H1 (cell line): Measurements from ENCODE around the gene MOB3B. TPM values are rescaled to one million over a fixed set of nuclear protein-coding genes. Genes with fewer than 3 reads are reported as not detected.

Source experiments
- ASH2L ChIP-seq: fragments of 200-600, 300-600 bp; sonication (generic); IDR thresholded peaks from one replicate; pipeline ENCODE4 v1.7.1; 2017; ENCODE audit warnings: low read length
- BCL11A ChIP-seq, 2 experiments: IDR thresholded peaks; one replicate each; pipeline ENCODE4 v1.6.1; 2011; ENCODE audit warnings: low read depth in 2 of 2, low read length in 2 of 2, mild to moderate bottlenecking in 2 of 2
- EGR1 ChIP-seq: IDR thresholded peaks from 2 replicates; pipeline ENCODE4 v1.6.1; 2011; ENCODE audit warnings: low read depth, low read length, borderline replicate concordance
- EZH2 ChIP-seq: fragments of 200-600 bp; sonication (generic); IDR thresholded peaks from 2 replicates; pipeline ENCODE4 v1.7.1; 2012; ENCODE audit warnings: low read depth, mild to moderate bottlenecking, moderate library complexity, low read length, inconsistent platforms; ENCODE audit not compliant: severe bottlenecking
- GABPA ChIP-seq: IDR thresholded peaks from 2 replicates; pipeline ENCODE4 v1.6.1; 2011; ENCODE audit warnings: mild to moderate bottlenecking, low read length, moderate library complexity, borderline replicate concordance; ENCODE audit not compliant: insufficient read depth
- JUN ChIP-seq: IDR thresholded peaks from 2 replicates; pipeline ENCODE4 v1.6.1; 2011; ENCODE audit warnings: low read depth, mild to moderate bottlenecking, improper control_type of control experiment, low read length
- KDM1A ChIP-seq: fragments of 200-600, 300-600 bp; sonication (generic); IDR thresholded peaks from 2 replicates; pipeline ENCODE4 v1.7.1; 2016; ENCODE audit warnings: mild to moderate bottlenecking, low read length, borderline replicate concordance
- SIN3A ChIP-seq, 2 experiments: IDR thresholded peaks in 1 of 2; conservative IDR thresholded peaks in 1 of 2; 2 replicates each; pipeline ENCODE4 v1.6.1; 2011 to 2012; ENCODE audit warnings: low read length in 2 of 2, improper control_type of control experiment in 1 of 2, low read depth in 1 of 2, mild to moderate bottlenecking in 1 of 2
- TAF7 ChIP-seq: optimal IDR thresholded peaks from 2 replicates; pipeline ENCODE3; 2011; ENCODE audit warnings: low read depth, mild to moderate bottlenecking, inconsistent platforms, low read length, moderate library complexity, borderline replicate concordance
- YY1 ChIP-seq: IDR thresholded peaks from 2 replicates; pipeline ENCODE4 v1.6.1; 2011; ENCODE audit warnings: low read depth, mild to moderate bottlenecking, low read length
- polyA plus RNA-seq, 7 experiments: library from polyadenylated mRNA; depleted of rRNA in 3 of 7; stranded (reverse) in 5 of 7; unstranded in 2 of 7; fragments of >200 nt in 5 of 7; fragments of 200-250 nt in 2 of 7; gene quantifications; 1 replicate in 5 of 7; 2 replicates in 1 of 7; 4 replicates in 1 of 7; pipeline versions ENCODE4 v1.2.1 to v1.2.3, GENCODE V29; 2011 to 2013; ENCODE audit warnings: missing spikeins in 2 of 7, mixed read lengths in 2 of 7
- total RNA-seq: library from RNA; stranded (reverse); fragmentation: NEBNext Ultra II Directional; extraction: Animal tissue kit (Norgen Biotek cat#: 25700); gene quantifications from 2 replicates; pipeline ENCODE4 v1.2.1, GENCODE V29; 2021
- TF ChIP-seq, protein P1 (sequence below): IDR thresholded peaks from 2 replicates; pipeline ENCODE4 v1.6.1; 2012; ENCODE audit warnings: inconsistent platforms

Gene MOB3B
- total and polyA plus RNA-seq, 2 of the 8 experiments (the other 6 are each of a cell fraction or from before 2014, with no cell fraction given): 12.7 to 16.1 TPM

DNA sequence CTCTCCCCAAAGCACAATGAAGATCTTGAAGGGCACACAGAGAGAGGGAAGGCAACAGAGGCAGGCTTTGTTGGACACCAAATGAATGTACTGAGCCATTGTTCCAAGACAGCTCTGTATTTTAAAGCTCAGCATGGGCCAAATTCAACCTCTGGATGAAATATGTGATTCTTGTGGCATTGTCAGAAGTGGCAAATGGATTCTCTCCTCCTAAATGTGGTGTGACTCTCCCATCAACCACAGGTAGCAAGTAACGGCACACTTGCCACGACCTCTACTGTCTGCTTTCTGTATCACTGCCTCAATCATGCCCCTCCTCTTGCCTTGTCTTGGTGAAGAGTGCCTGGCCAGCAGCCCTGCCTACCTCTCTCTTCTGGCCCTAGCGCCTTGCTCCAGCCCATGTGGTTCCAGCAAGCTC, 6.1 kb upstream of the MOB3B start (continued):
- TF ChIP-seq TAF7 (no peak), ASH2L (no peak), EGR1 (no peak), BCL11A (IDR thresholded peaks at IDR 0.05; ENCODE audit: low read depth in 2 of 2, low read length in 2 of 2) (no peak), SIN3A (conservative IDR thresholded peaks at IDR 0.05 in 1 of 2, IDR thresholded peaks at IDR 0.05 in 1 of 2; ENCODE audit: low read depth in 1 of 2, low read length in 2 of 2) (no peak), EZH2 (no peak), YY1 (no peak), GABPA (no peak), KDM1A (no peak), JUN (no peak)
- TF ChIP-seq, protein P1, sequence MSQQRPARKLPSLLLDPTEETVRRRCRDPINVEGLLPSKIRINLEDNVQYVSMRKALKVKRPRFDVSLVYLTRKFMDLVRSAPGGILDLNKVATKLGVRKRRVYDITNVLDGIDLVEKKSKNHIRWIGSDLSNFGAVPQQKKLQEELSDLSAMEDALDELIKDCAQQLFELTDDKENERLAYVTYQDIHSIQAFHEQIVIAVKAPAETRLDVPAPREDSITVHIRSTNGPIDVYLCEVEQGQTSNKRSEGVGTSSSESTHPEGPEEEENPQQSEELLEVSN: no peak
